Measurements from ENCODE around the gene CALHM1. TPM values are rescaled to one million over a fixed set of nuclear protein-coding genes. Genes with fewer than 3 reads are reported as not detected.

Gene CALHM1
- total and polyA plus RNA-seq, 2 of the 8 experiments (the other 6 are each of a cell fraction or from before 2014, with no cell fraction given): 0.29 to 0.34 TPM

DNA sequence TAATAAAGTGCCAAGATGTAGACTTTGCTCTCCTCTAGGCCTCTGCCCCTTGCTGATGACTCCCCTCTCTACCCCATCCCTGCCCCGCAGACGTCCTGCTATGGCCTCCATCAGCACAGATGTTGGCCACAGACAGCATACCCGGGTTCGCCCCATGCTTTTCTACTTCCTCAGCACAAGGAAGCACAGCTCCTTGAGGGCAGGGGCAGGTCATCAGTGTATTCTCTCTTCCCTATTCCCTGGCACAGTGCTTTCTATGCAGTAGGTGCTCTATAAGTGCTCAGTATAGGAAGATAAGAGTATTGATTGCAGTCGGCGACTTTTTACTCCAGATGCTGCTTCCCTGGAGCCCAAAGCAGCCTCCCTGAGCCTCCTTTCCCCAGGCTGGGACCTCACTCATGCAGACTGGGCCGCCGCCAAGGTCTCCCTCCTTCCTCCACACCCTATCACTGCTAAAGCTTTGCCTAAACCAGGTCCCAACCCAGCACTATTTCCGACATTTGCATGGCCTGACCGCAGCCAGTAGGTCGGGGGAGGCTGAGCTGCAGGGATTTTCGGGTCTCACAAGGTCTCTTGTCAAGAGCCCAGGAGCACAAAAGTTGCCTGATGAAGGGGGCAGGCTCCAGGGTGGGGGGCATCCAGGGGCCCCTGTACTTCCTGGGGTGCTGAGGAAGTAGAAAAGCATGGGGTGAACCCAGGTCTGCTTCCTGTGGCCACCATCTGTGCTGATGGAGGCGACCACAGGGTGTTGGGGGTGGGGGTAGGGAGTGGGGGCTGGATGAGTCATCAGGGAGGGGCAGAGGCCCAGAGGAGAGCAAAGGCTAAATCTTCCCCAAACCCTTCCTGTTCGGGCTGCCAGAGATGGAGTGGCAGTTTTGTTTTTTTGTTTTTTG lies 12.3 kb upstream of the CALHM1 start:
- H2BK20ac ChIP-seq (ENCODE audit: low read length): no peak overlapping the region
- no peak overlapping the region for H3K4ac ChIP-seq (replicated peaks; ENCODE audit: insufficient read length, low read depth, low read length)
- no peak overlapping the region for H3K23ac ChIP-seq (ENCODE audit: insufficient read length)

More for the DNA sequence above, 12.3 kb upstream of the CALHM1 start:
- Histone ChIP-seq H2BK120ac (replicated peaks; ENCODE audit: low read depth, low read length) (no peak overlapping the region), H3K79me2 (ENCODE audit: control insufficient read depth in 1 of 2, insufficient read depth in 2 of 2, low read length in 2 of 2) (no peaks in the 10 kb centered on the region), H3K36me3 (ENCODE audit: control insufficient read depth in 2 of 4, insufficient read depth in 4 of 4, low read length in 3 of 4) (no peaks in the 10 kb centered on the region), H3K4me3 (ENCODE audit: extremely low read depth in 1 of 4, insufficient read depth in 2 of 4, low read depth in 3 of 4, low read length in 4 of 4) (no peak overlapping the region), H3K4me2 (ENCODE audit: insufficient read depth in 1 of 2, low read depth in 2 of 2, low read length in 2 of 2) (no peak overlapping the region), H3K14ac (ENCODE audit: insufficient read length) (no peak overlapping the region), H2AFZ (ENCODE audit: low read length) (peak overlapping the region; percentile 74), H2BK12ac (ENCODE audit: low read depth, low read length) (peak overlapping the region; percentile 68; the same call in 1 of the 2 replicates), H3K9ac (replicated peaks in 1 of 4; ENCODE audit: extremely low read depth in 1 of 4, low read depth in 3 of 4, low read length in 3 of 4) (no peak overlapping the region), H3K79me1 (ENCODE audit: low read depth, low read length) (no peaks in the 10 kb centered on the region), H3K9me3 (ENCODE audit: insufficient read depth in 2 of 2, low read depth in 1 of 2, low read length in 1 of 2) (no peaks in the 10 kb centered on the region), H3K23me2 (ENCODE audit: low read depth, low read length) (peaks cover 4% of the 10 kb centered on the region; the same call in 1 of the 2 replicates), H3K27ac (ENCODE audit: low read depth, low read length) (no peak overlapping the region), H3K56ac (replicated peaks; ENCODE audit: insufficient read length, low read depth, low read length) (no peak overlapping the region), H2BK5ac (ENCODE audit: low read depth, low read length) (no peak overlapping the region; the same call in 1 of the 2 replicates), H3K18ac (ENCODE audit: extremely low read depth, low read length) (peak overlapping the region; percentile 27; the same call in 1 of the 2 replicates), H4K5ac (ENCODE audit: insufficient read length, low read depth, low read length) (no peak overlapping the region), H4K91ac (replicated peaks; ENCODE audit: insufficient read length, low read length) (no peak overlapping the region), H2BK15ac (ENCODE audit: low read length) (no peak overlapping the region), H3K27me3 (replicated peaks in 1 of 4; ENCODE audit: control insufficient read depth in 3 of 4, extremely low read depth in 1 of 4, insufficient read depth in 3 of 4, low read length in 3 of 4) (no peaks in the 10 kb centered on the region), H4K20me1 (replicated peaks in 1 of 2; ENCODE audit: control insufficient read depth in 1 of 2, insufficient read depth in 2 of 2, low read length in 2 of 2) (no peaks in the 10 kb centered on the region), H2AK5ac (ENCODE audit: low read depth, low read length) (no peak overlapping the region), H4K8ac (ENCODE audit: extremely low read depth, insufficient read depth, low read length) (no peak overlapping the region), H3K4me1 (replicated peaks in 1 of 4; ENCODE audit: control insufficient read depth in 3 of 4, insufficient read depth in 4 of 4, low read length in 3 of 4) (peaks cover 0 to 11% (median 2%) of the 10 kb centered on the region in 4 experiments; a peak in 2 of 7 replicates)
- no peak for FAIRE-seq
- DNase-seq (ENCODE audit: low read depth in 1 of 2, low spot score in 2 of 2): no peak
- WGBS, 2 experiments (ENCODE audit: extremely low coverage in 1 of 2, insufficient coverage in 1 of 2, insufficient read length in 1 of 2, insufficient replicate concordance in 2 of 2, low coverage in 1 of 2, low lambda C conversion rate in 2 of 2, missing lambda C conversion rate in 1 of 2): 75% methylated on average over 14 of the region's 14 CpGs; no CpG with 5 or more reads in 1 of the 2 experiments
- CTCF ChIA-PET (ENCODE audit: partially characterized antibody): interaction anchor here (0.8 to 9.0 kb wide), 6 partner anchors 9 to 93 kb away, joined by 3 to 71 read pairs (median 3); partner anchors contain the start of gene CALHM2
- POLR2A ChIA-PET (ENCODE audit: partially characterized antibody): interaction anchor here (0.9 to 1.6 kb wide), 3 partner anchors 12 to 18 kb away, joined by 3 to 4 read pairs (median 3); partner anchors contain the start of gene CALHM1

Data from H1 (cell line).